Body of pancreas (tissue), 4 donors: ENCODE measurements around the gene KCNH8. TPM values are rescaled to one million over a fixed set of nuclear protein-coding genes. Genes with fewer than 3 reads are reported as not detected.

Source experiments
- ATAC-seq: fragments of 150-250 bp; one replicate; pipeline ENCODE4 v1.9.1; 2016
- DNase-seq, 4 donors: peaks; one replicate each; pipeline ENCODE4 v3.0.0-alpha.2; 2019
- H3K27ac ChIP-seq, 4 donors: fragments of 200-600 bp; sonication (generic); 1 replicate in 3 of 4; 2 replicates in 1 of 4; pipeline versions ENCODE4 v1.5.1 to v1.6.1; 2016 to 2019; ENCODE audit warnings: mild to moderate bottlenecking in 1 of 4, mixed read lengths in 1 of 4, moderate library complexity in 1 of 4
- H3K27me3 ChIP-seq, 2 donors: fragments of 200-600 bp; sonication (generic); one replicate each; pipeline ENCODE4 v1.6.0; 2016; ENCODE audit warnings: mild to moderate bottlenecking in 1 of 2
- H3K36me3 ChIP-seq, 2 donors: fragments of 200-600 bp; sonication (generic); replicated peaks in 1 of 2; 2 replicates each; pipeline ENCODE4 v1.5.1; 2016; ENCODE audit warnings: low read depth in 2 of 2; ENCODE audit not compliant: insufficient read depth in 1 of 2
- H3K4me1 ChIP-seq: fragments of 200-600 bp; sonication (generic); one replicate; pipeline ENCODE4 v1.6.0; 2016
- H3K4me3 ChIP-seq, 2 donors: fragments of 200-600 bp; sonication (generic); 1 replicate in 1 of 2; 2 replicates in 1 of 2; pipeline ENCODE4 v1.5.1; 2016 to 2019
- H3K9me3 ChIP-seq, 3 donors: fragments of 200-600 bp; sonication (generic); 1 replicate in 2 of 3; 2 replicates in 1 of 3; pipeline ENCODE4 v1.5.1; 2016
- POLR2A ChIP-seq, 3 donors: fragments of 450-650 bp; IDR thresholded peaks; one replicate each; pipeline ENCODE4 v1.6.1; 2016; ENCODE audit warnings: antibody characterized with exemption in 3 of 3, mild to moderate bottlenecking in 2 of 3
- WGBS, 2 donors: methylation state at CpG; one replicate each; pipeline ENCODE4 v1.1.5; 2017; 5-methylcytosine and 5-hydroxymethylcytosine counted together
- intact Hi-C: fragments of 100-400 bp; cut with DNase I; formaldehyde crosslinking; loops from one replicate; pipeline ENCODE4 v1.15.1; 2023
- total RNA-seq, 2 donors: library from RNA; depleted of rRNA; stranded (reverse); fragments of >200 nt; gene quantifications; one replicate each; pipeline ENCODE4 v1.1.0, GENCODE V29; 2016
- TF ChIP-seq, protein P1 (sequence below), 7 experiments: fragments of 450-650 bp in 4 of 7; fragments of 200-600 bp in 3 of 7; sonication (generic) in 3 of 7; IDR thresholded peaks; one replicate each; pipeline ENCODE4 v1.5.1; 2016 to 2019; ENCODE audit warnings: antibody characterized with exemption in 7 of 7

KCNH8 gene
- total RNA-seq, 2 donors from 2014 or later: 2.3 TPM

DNA sequence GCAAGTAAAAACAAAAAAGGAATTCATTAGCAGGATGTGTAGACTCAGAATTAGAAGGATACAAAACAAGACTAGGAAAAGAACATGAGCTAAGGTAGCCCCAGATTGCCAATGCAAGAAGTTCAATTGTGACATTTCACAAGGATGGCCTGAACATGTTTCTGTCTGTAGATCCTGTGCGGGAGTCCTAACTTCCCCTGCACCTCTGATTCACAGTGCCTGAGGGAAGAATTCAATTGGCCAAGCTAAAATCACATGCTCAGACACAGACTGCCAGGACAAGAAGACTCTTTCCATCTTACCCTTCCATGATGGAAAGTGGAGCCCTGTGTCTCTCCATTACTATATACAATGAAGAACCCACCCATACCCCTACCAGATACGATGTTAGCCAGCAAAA is 251.5 kb downstream of the KCNH8 start:
- Histone ChIP-seq H3K9me3 (no peaks in the 10 kb centered on the region), H3K4me3 (no peak overlapping the region), H3K27me3 (no peaks in the 10 kb centered on the region), H3K36me3 (no peaks in the 10 kb centered on the region), H3K4me1 (no peaks in the 10 kb centered on the region), H3K27ac (no peak overlapping the region)
- DNase-seq: no peak
- WGBS, 2 donors: 76 to 89% methylated on average over 2 of the region's 2 CpGs
- TF ChIP-seq, protein P1, sequence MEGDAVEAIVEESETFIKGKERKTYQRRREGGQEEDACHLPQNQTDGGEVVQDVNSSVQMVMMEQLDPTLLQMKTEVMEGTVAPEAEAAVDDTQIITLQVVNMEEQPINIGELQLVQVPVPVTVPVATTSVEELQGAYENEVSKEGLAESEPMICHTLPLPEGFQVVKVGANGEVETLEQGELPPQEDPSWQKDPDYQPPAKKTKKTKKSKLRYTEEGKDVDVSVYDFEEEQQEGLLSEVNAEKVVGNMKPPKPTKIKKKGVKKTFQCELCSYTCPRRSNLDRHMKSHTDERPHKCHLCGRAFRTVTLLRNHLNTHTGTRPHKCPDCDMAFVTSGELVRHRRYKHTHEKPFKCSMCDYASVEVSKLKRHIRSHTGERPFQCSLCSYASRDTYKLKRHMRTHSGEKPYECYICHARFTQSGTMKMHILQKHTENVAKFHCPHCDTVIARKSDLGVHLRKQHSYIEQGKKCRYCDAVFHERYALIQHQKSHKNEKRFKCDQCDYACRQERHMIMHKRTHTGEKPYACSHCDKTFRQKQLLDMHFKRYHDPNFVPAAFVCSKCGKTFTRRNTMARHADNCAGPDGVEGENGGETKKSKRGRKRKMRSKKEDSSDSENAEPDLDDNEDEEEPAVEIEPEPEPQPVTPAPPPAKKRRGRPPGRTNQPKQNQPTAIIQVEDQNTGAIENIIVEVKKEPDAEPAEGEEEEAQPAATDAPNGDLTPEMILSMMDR (IDR thresholded peaks at IDR 0.05): no peak
- TF ChIP-seq POLR2A (IDR thresholded peaks at IDR 0.05): no peak
- intact Hi-C loops: no loop called here
- no peak for ATAC-seq

DNA sequence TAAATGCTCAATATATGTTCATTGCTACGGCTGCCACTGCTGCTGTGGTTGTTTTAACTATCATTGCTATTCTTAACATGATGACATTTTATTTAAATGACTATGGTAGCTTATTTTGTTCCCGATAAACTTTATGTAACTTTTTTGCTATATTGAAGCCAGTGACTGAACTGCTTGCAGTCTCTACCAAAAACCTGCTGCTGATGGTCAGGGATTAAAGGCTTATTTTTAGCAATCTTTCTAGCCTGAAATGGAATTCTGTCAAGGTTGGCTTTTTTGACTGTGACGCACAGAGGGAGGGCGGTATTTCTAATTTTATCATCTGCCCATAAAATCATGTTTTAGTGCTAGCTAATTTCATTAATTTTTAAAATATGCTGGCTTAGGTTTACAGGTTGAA is 271.8 kb downstream of the KCNH8 start:
- Histone ChIP-seq H3K9me3 (no peaks in the 10 kb centered on the region), H3K4me3 (no peak overlapping the region), H3K27me3 (no peaks in the 10 kb centered on the region), H3K36me3 (no peaks in the 10 kb centered on the region), H3K27ac (no peak overlapping the region), H3K4me1 (no peaks in the 10 kb centered on the region)
- TF ChIP-seq POLR2A (IDR thresholded peaks at IDR 0.05): no peak
- TF ChIP-seq, protein P1 (IDR thresholded peaks at IDR 0.05): no peak
- no peak for ATAC-seq
- no peak for DNase-seq
- intact Hi-C loops: no loop called here
- WGBS, 2 donors: 78 to 81% methylated on average over 4 of the region's 4 CpGs

DNA sequence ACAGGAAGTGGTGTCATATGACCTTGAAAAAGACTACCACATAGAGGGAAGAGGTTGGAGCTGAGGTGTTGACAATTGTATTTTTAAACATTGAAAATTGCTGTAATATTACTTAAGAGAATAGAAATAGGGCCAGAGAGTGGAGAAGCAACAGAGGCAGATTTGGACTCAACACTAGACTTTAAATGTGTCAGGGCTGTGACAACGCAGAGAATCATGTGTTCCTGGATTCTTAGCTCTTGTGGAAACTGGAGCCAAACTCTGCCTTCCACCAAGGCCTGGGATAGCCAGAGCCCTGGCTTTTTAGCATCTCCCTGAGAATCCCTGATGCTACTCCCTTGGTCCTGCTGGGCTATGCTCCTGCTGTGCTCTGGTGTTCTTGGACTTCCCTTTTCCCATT is 277.5 kb downstream of the KCNH8 start:
- Histone ChIP-seq H3K27me3 (no peaks in the 10 kb centered on the region), H3K9me3 (no peaks in the 10 kb centered on the region), H3K4me1 (no peaks in the 10 kb centered on the region), H3K36me3 (no peaks in the 10 kb centered on the region), H3K4me3 (no peak overlapping the region), H3K27ac (no peak overlapping the region)
- intact Hi-C loops: no loop called here
- TF ChIP-seq, protein P1 (IDR thresholded peaks at IDR 0.05): no peak
- TF ChIP-seq POLR2A (IDR thresholded peaks at IDR 0.05): no peak
- DNase-seq (no peak), ATAC-seq (no peak)
- WGBS, 2 donors: 78 to 95% methylated on average over 1 of the region's 1 CpG

DNA sequence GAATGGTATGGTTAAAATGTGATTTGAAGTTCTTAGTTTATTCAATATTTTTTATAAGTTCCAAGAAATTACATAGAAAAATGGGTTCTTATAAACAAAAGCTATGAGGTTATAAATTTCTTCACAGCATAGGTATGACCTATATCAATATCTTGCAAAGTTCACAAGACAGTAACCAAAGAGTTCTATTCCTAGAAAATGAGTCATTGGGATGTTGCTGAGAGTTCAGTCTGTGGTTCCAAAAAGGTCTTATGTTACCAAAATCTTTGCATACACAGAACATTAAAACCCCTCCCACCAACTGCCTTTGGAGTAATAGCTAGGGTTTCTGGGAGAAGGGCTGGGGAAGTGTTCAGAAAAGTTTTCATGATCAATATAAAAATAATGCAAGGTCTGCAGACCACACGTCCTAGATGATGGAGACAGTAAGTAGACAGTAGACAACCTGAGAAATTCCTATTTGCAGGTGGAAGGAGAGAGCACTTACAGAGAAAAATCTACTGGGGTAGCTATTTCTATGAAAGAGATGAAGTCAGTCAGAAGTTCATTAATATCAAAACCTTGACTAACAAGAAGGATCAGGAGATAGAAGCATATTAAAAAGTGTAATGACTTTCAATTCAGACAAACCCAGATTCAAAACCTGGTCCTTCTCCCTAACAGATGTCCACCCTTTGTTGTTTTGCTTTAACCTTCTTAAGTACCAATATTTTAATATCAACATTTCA is 279.3 kb downstream of the KCNH8 start:
- intact Hi-C loops: no loop called here
- no peak for DNase-seq
- no peak overlapping the region for H3K27ac ChIP-seq
- no peak overlapping the region for H3K4me3 ChIP-seq
- no peaks in the 10 kb centered on the region for H3K9me3 ChIP-seq
- no peaks in the 10 kb centered on the region for H3K36me3 ChIP-seq
- 47 to 57% methylated on average over 1 of the region's 1 CpG for WGBS, 2 donors
- no peak for TF ChIP-seq POLR2A (IDR thresholded peaks at IDR 0.05)
- TF ChIP-seq, protein P1 (IDR thresholded peaks at IDR 0.05): no peak
- H3K4me1 ChIP-seq: no peaks in the 10 kb centered on the region
- ATAC-seq: no peak
- H3K27me3 ChIP-seq: no peaks in the 10 kb centered on the region

DNA sequence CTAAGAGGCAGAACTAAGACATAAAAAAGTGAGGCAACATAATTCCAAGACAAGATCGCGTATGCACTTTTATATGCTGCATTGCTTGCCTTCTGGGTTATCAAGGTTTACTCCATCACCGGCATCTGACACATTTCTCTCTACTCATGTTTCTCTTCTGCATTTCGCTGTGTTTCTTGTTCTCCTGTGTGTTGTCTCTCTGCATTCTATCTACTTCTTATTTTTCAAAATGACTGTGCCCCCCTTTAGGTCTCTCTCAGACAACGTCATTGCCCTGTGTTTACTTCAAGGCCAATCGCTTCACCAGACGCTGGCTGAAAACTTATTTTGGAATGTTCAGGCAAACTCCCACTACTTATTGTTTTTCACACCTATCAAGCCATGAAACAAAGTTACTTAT is 280.4 kb downstream of the KCNH8 start:
- Histone ChIP-seq H3K36me3 (no peaks in the 10 kb centered on the region), H3K27ac (no peak overlapping the region), H3K27me3 (no peaks in the 10 kb centered on the region), H3K4me1 (no peaks in the 10 kb centered on the region), H3K9me3 (no peaks in the 10 kb centered on the region), H3K4me3 (no peak overlapping the region)
- DNase-seq: no peak
- 81 to 85% methylated on average over 7 of the region's 7 CpGs for WGBS, 2 donors
- intact Hi-C loops: no loop called here
- no peak for TF ChIP-seq POLR2A (IDR thresholded peaks at IDR 0.05)
- TF ChIP-seq, protein P1 (IDR thresholded peaks at IDR 0.05): no peak
- no peak for ATAC-seq
